GM18873 (cell line): ENCODE data around the gene PITPNM3.
"Not testable (repeated sequence)": the region's sequence is repeated elsewhere in the genome, so short reads cannot be mapped to it uniquely, and the experiment has no call there.

Experiments used
- ATAC-seq: cut with Tn5 transposase; IDR thresholded peaks from one replicate; pipeline ENCODE4 v1.9.1; 2021; ENCODE audit warnings: mild to moderate bottlenecking, moderate library complexity, moderate number of reproducible peaks; ENCODE audit not compliant: unreplicated experiment, low FRiP score

The PITPNM3 gene

DNA sequence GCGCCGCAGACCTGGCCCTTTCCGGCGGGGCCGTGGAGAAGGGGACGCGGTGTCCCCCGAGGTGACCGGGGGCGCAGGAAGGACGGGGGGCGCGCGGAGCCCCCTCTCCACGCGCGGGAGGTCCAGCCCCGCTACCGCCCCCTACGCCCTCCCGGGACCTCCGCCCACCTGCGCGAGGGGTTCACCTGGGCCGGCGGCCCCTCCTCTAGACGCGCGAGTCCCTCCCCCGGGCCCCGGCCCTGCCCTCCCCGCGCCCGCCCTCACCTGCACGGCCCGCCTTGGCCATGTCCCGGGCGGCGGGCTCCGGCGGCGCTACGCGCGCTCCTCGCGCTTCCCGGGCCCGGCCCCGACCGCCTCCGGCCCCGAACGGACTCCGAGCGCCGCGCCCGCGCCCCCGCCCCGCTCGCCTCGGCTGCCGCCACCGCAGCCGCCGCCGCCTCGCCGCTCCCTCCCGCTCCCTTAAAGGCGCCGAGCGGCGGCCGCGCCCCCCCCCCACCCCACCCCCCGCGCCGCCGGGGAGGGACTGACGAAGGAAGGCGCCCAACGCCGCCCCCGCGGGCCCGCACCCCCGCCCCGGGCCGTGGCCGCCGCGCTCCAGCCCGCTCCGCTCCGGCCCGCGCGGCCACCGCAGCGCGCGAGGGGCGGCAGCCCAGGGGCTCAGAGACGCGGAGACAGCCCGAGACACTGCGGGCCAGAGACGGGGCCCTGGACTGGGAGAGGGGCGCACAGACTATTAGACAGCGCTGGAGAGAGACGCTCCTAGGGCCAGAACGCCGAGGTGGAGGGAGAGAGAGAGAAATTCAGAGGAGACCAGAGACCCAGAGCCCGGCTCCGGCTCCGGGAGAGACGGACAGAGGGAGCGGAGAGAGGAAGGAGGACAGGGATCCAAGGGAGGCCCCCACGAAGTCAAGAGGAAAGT lies at the start of gene PITPNM3:
Gene PITPNM3, minus strand, starts transcription at position 435 of the 919 bp plus-strand sequence. Its CDS starts 149 bp downstream, at position 286.
- no peak for ATAC-seq

DNA sequence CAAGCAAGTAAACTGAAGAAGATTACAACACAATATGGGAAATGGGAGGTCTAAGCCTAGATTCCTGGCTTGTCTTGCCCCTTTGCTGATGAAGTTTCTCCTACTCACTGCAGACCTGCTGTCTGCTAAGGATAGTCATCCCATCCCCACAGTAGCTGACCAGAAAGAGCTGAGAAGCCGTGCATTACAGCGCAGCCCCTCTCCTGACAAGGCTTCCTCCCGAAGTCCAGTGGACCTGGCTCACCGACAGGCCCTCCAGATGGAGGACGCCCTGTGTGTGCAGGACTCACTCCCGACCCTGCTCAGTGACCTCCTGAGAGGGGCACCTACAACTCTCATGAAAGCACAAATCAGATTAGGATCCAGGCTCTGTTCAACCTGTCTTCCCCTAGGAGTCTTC lies 48.8 kb upstream of the PITPNM3 start:
- no peak for ATAC-seq

DNA sequence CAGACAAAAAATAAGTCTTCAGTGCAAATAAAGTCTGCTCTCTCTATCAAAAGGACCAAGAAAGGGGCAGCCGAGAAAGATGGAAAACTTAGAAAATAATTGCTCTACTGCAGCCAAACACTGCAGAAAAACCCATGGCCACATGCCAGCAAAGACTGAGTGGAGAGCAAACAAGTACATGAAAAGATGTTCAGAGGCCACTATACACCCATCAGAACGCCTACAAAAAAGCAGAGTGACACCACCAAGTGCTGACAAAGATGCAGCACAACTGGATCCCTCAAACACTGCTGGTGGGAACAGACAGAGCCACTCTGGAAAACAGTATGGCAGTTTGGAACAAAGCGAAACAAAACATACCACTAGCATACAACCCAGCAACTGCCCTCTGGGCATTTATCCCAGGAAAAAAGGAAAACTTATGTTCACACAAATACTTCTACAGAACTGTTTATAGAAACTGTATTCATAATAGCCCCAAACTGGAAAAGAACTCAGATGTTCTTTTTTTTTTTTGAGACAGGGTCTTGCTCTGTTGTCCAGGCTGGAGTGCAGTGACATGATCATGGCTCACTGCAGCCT lies 47.5 kb upstream of the PITPNM3 start:
- ATAC-seq = no peak

DNA sequence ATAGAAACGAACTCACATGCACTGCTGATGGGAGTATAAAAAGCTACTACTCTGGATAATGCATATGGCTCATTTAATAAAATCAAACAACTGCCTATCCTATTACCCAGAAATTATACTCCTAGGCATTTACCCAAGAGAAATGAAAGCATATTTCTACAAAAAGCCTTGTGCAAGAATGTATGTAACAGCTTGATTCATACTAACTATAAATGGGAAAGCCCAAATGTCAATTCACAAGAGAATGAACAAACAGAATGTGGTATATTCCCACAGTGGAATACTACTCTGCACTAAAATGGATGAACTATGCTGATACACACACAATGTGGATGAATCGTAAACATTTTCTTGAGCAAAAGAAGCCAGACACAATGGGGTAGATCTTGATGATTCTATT lies 45.8 kb upstream of the PITPNM3 start:
- no peak for ATAC-seq

DNA sequence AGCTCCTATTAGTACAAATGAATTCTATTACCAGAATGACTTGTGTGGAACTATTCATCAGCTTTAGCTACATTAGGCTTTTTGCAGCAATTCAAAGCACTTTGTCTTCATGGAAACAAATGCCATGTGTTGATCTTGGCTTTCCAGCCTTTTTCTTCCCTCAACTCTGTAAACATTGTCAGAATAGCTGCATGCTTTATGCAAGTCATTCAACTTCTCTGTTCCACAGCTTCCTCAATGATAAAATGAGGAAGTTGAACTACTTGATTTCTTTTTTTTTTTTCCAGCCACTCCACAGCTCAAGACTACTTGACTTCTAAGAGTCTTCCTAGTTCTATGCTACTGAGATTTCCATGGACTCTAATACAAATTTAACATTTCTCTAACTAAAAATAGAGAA lies 43.0 kb upstream of the PITPNM3 start:
- no peak for ATAC-seq

DNA sequence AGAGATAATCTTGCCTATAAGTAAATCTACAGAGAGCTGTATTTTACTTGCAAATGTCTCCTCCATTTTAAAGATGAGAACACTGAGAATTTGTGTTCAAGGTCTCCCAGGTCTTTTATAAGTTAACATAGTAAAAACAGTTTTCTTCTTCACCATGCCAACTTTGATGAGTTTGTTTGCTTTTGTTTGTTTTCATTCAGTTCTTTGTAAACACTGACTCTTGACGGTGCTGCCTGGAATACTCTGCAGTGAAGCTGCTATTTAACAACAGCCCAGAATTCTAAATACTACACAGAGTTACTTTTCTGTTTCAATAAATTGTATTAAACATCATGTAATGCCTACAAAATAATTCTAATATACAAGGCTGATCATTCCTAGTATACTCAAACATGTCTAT lies 41.4 kb upstream of the PITPNM3 start:
- no peak for ATAC-seq

DNA sequence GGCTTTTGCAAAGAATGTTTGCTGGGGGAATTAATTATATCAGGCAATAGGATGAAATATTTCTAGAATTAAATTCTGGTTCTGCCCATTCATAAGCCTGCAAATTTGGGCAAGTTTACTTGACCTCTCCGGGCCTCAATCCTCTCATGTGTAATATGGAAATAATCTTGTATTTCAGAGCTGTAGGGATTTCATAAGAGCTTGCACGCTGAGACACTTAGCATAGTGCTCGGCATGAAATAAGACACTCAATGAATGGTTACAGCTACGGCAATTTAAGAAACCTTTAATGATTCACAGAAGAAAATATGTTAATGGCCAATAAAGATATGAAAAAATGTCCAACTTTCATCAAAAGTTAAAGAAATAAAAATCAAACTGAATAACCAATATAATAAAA lies 40.6 kb upstream of the PITPNM3 start:
- no peak for ATAC-seq

DNA sequence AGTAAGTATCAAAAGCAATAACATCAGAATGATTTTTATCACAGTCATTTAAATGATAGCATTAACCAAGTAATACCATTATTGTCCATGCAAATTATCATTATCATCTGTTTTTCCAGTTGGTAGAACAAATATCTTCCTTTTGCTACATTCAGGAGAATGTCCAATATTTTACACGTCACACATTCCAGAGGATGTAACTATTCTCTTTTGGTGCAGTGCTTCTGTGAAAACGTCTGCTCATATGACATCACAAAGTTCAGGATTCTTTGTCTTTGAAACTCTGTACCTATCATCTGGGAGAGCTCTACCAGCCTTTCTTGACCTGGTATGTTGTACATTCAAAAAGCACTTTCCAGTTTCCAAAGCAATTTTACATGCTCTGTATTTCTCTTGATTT lies 40.2 kb upstream of the PITPNM3 start:
- ATAC-seq = no peak

DNA sequence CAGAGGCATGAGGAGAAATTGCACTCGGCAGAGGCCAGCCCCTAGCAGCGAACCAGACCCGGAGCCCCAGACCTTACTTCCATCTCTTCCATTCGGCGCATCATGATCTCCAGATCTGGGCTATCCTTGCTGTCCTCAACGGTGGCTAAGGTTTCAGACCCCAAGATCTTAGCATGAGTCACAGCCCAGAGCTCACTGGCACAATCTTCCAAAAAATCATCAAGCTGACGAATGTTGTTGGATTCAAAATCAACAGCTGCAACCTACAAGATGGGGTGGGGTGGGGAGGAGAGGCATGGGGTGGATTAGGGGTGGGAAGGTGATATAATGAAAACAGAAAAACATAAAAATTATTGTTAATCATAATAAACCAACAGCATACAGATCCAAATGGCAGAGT lies 39.7 kb upstream of the PITPNM3 start:
- no peak for ATAC-seq

DNA sequence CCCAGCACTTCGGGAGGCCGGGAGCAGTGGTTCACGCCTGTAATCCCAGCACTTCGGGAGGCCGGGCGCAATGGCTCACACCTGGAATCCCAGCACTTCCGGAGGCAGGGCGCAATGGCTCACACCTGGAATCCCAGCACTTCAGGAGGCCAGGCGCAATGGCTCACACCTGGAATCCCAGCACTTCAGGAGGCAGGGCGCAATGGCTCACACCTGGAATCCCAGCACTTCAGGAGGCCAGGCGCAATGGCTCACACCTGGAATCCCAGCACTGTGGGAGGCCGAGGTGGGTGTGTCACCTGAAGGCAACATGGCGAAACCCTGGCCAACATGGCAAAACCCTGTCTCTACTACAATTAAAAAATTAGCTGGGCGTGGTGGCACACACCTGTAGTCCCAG lies 37.0 kb upstream of the PITPNM3 start:
- ATAC-seq = not testable (repeated sequence)

DNA sequence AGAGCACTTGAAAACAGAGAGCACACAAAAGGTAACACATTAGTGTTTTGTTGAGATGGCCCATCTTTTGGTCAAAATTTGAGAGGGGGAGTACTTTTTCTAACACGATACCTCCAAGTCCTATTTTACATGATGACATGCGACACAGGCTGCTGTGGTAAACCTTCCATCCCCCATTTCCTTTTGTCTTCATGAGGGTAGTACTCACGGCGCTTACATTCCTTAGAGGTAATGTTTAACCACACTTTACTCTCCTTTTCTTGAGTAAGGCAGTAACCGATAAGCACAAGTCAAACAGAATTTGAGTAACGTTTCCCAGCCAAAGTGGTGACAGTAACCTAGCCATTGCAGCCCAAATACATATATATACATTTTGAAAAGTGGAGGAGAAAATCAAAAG lies 35.8 kb upstream of the PITPNM3 start:
- no peak for ATAC-seq

DNA sequence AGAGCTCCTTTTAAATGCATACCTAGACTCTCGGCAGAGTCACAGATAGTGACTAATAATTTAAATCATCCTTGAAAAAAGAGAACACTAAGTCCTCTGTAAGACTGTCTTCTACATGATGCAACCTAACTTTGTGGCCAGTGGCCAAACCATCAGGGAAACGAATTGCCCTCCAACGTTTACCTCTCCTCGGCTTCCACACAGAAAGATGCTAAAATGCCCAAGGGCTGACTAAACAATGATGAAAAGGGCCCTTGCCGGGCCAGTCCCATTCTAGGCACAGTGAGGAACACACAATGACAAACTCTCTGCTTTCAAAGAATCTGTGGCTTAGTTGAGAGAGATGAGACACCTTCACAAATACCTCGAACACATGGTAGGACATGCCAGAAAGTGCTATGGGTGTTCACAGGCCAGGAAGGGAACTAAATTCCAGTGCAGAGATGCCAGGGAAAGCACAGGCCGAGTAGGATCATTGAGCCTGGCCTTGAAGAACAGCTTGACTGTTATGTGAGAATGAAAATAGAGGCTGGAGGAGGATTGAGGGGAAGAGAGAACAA lies 35.3 kb upstream of the PITPNM3 start:
- no peak for ATAC-seq

DNA sequence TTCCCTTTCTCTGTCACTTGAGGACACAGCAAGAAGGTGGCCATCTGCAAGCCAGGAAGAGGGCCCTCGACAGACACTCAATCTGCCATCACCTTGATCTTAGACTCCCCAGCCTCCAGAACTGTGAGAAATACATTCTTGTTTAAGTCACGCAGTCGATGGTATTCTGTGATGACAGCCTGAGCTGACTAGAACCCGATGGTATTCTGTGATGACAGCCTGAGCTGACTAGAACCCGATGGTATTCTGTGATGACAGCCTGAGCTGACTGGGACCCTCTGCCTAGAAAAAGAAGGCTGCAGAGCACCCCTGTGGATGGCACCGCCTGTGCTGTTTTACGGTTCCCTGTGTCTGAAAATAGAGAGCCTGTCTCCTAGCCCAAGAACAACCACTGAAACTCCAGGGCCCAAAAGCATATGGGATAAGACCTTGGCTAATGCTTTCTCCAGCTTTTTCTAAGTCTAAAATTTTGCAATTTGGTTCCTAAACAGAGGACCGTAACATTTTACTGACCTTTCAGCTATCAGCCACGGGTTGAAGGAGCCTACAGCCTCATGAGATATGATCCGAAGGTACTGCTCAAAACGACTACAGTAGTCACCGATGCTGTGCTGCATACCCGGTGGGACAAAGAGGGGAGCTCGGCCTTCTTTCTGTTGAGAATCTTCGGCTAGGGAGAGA lies 33.1 kb upstream of the PITPNM3 start:
- ATAC-seq = no peak

DNA sequence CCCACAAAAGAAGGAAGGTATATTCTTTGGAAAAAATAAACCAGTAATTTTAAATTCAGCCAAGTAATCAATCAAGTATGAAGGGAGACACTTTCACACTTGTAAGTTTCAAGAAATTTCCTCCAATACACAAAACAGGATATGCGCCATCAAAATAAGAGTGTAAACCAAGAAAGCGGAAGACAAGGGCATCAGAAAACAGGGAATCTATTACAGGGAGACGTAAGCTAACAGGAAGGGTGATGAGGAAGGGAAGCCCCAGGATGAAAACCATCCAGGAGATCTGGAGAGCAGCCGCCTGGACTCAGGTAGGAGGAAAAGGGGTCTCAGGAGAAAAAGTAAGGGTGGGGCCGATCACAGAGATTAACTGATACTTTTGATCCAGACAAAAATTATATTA lies 31.8 kb upstream of the PITPNM3 start:
- no peak for ATAC-seq

DNA sequence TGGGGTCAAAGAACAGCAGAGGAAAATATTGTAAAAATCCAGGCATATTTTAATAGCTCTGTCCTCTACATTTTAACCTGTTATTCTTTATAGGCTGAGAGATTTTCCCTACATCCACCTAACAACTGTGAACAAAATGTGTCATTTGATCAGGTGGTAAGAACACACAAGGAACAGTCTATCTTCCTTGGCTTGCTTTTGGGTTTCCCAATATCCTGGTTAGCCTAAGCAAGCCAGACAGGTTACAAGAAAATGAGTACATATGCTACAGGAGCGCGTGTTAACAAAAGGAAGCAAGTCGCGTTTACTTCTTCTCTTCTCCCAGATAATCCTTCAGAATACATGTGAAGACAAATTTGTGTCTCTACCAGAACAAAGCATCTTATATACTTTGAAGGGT lies 31.0 kb upstream of the PITPNM3 start:
- no peak for ATAC-seq

DNA sequence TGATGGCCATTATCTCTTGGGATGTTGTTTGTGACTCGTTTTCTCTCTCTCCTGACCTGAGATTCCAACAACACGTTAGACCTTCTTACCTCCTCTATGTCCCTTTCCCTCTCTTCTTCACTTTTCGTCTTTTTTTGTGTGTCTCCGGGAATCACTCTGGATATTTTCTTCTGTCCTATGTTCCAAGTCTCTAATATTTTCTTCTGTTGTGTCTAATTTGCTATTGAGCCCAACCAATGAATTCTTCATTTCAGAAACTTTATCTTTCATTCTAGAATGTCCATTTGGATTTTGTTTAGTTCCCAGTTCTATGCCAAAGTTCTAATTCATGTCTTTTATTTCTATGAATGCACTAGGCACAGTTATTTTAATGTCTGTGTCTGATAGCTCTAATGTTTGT lies 27.1 kb upstream of the PITPNM3 start:
- no peak for ATAC-seq

DNA sequence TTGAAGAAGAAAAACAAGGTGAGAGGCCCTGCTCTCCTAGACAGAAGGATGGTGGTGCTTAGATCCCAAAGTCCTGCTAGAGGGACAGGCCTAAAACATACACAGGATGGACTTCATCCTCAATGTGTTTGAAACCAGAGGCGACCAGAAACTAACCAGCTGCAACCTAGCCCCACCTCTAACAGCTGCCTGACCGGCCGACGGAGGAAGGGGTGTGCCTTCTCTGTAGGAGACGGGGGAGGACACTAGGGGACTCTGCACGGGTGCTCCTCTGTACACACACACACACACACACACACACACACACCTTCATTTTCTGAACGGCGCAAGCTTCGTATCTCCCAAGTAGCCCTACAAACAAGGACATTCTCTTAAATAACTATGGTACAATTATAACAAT lies 24.3 kb upstream of the PITPNM3 start:
- no peak for ATAC-seq

DNA sequence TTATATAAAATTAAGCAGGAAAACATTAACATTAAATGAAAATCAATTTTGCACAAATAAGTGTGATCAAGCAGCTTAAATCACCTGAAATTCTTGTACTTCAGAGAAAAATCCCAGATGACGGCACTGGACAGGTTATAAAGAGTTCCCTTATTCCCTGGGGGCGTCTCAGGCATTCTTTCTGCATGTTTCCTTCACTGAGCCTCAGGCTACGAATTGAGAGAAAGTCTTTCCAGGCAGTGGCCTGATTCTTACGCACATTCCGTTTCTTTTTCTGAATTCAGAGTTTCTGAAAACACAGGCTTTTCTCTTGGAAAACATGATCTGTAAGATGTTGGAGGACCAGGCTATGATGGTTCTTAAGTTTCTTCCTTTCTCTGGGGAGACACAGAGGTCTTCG lies 22.1 kb upstream of the PITPNM3 start:
- no peak for ATAC-seq

DNA sequence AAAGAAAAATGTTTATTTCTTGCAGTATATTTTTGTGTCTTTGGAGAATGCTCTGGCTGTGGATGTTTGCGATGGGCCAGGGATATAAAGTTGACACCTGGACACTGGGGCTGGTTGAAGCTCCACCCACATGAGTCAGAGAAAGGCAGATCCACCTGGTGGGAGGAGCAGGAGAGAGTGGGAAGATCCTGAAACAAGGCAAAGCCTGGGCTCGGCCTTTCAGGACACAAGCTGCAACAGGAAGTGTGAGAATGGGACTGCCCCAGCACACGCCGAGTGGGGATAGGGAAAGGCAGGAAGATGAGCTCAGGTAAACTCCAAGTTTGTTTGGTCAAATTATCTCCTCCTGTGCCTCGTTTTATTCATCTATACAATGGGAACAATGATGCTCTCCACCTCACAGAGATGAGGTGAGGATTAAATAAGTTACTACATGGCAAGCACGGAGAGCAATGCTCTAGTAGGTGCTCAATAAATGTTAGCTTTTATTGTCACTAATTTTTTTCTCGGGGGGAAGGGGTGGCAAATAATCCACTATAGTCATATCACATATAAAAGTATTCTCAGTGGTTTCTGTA lies 21.4 kb upstream of the PITPNM3 start:
- no peak for ATAC-seq

DNA sequence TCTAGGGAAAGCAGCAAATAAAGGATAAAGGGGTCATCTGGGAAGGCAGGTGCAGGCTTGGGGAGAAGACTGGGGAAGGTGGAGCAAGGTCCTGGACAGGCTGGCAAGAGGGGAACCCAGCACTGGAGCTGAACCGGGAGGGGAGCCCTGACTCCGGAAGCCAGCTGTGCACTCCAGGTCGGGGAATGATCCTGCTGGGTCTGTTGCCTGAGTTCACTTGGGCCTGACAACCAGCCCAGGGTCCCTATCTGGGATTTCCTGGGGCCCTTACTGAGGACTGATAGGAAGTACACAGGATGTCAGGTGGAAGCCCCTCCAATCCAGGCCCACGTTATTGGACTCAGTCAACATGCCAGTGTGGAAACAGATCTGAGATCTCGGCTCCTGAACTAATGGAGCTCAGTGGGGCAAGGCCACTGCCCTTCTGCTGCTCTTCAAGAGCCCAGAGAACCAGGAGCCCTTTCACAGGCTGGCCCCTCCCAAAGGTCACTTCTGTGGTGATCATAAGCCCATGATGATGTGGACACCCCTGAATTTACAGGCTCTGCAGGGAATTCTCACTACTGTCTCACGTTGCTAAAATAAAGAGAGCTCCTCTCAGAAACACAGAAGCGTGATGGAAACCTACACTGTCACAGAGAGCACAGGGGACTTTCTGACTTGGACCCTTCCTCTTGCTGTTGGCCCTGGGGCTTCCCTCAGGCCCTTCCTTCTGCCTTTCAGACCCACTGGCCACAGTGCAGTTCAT lies 19.9 kb upstream of the PITPNM3 start:
- ATAC-seq = no peak
